Liver (tissue), 9 donors: ENCODE data around the gene SPAG16. TPM values are rescaled to one million over a fixed set of nuclear protein-coding genes. Genes with fewer than 3 reads are reported as not detected.
A peak's percentile ranks its signal among the peaks of the same experiment; 100 is the strongest.

ENCODE experiments used
- DNase-seq: peaks from one replicate; pipeline ENCODE4 v3.0.0-alpha.2; 2017; ENCODE audit warnings: low spot score
- H3K27ac ChIP-seq, 2 donors: one replicate each; pipeline ENCODE4 v1.7.0; 2013; ENCODE audit warnings: inconsistent platforms in 2 of 2, low read length in 2 of 2, control low read depth in 1 of 2, low read depth in 1 of 2, mild to moderate bottlenecking in 1 of 2
- H3K27me3 ChIP-seq, 4 donors: one replicate each; pipeline versions ENCODE4 v1.6.1 to v1.7.0; 2013; ENCODE audit warnings: low read length in 3 of 4, inconsistent platforms in 1 of 4, mild to moderate bottlenecking in 1 of 4, moderate library complexity in 1 of 4; ENCODE audit not compliant: control insufficient read depth in 4 of 4, insufficient read depth in 4 of 4
- H3K36me3 ChIP-seq, 4 donors: one replicate each; pipeline versions ENCODE4 v1.6.1 to v1.7.0; 2013; ENCODE audit warnings: low read length in 3 of 4, mild to moderate bottlenecking in 3 of 4, low read depth in 1 of 4, moderate library complexity in 1 of 4; ENCODE audit not compliant: control insufficient read depth in 4 of 4, insufficient read depth in 3 of 4
- H3K4me1 ChIP-seq, 4 donors: one replicate each; pipeline versions ENCODE4 v1.6.1 to v1.7.0; 2013; ENCODE audit warnings: low read length in 3 of 4, mild to moderate bottlenecking in 3 of 4, moderate library complexity in 1 of 4; ENCODE audit not compliant: control insufficient read depth in 4 of 4, insufficient read depth in 4 of 4
- H3K4me3 ChIP-seq, 3 donors: one replicate each; pipeline versions ENCODE4 v1.6.1 to v1.7.0; 2013; ENCODE audit warnings: low read length in 3 of 3, control low read depth in 1 of 3, low read depth in 1 of 3, mild to moderate bottlenecking in 1 of 3
- H3K9ac ChIP-seq, 2 donors: one replicate each; pipeline ENCODE4 v1.7.0; 2013; ENCODE audit warnings: low read length in 2 of 2, mild to moderate bottlenecking in 2 of 2, moderate library complexity in 2 of 2, control low read depth in 1 of 2, low read depth in 1 of 2
- H3K9me3 ChIP-seq, 4 donors: one replicate each; pipeline versions ENCODE4 v1.6.1 to v1.7.0; 2013; ENCODE audit warnings: low read length in 3 of 4; ENCODE audit not compliant: control insufficient read depth in 4 of 4
- EGR1 ChIP-seq, 2 donors: IDR thresholded peaks; 2 replicates each; pipeline ENCODE4 v1.6.1; 2016 to 2018; ENCODE audit warnings: antibody characterized with exemption in 2 of 2, low read depth in 2 of 2
- FOXA1 ChIP-seq: IDR thresholded peaks from 2 replicates; pipeline ENCODE4 v1.6.1; 2016; ENCODE audit warnings: antibody characterized with exemption
- FOXA2 ChIP-seq: IDR thresholded peaks from 2 replicates; pipeline ENCODE4 v1.6.1; 2016; ENCODE audit warnings: antibody characterized with exemption
- GABPA ChIP-seq, 2 donors: IDR thresholded peaks in 1 of 2; conservative IDR thresholded peaks in 1 of 2; 2 replicates each; pipeline ENCODE4 v1.6.1; 2016; ENCODE audit warnings: antibody characterized with exemption in 2 of 2, mild to moderate bottlenecking in 1 of 2, moderate library complexity in 1 of 2
- HNF4A ChIP-seq, 2 donors: conservative IDR thresholded peaks; 2 replicates each; pipeline ENCODE4 v1.6.1; 2016; ENCODE audit warnings: antibody characterized with exemption in 2 of 2, mild to moderate bottlenecking in 2 of 2
- HNF4G ChIP-seq: IDR thresholded peaks from 2 replicates; pipeline ENCODE4 v1.6.1; 2016; ENCODE audit warnings: antibody characterized with exemption
- JUND ChIP-seq, 2 donors: IDR thresholded peaks; 2 replicates each; pipeline ENCODE4 v1.6.1; 2016; ENCODE audit warnings: antibody characterized with exemption in 2 of 2
- NR2F2 ChIP-seq: IDR thresholded peaks from 2 replicates; pipeline ENCODE4 v1.6.1; 2016; ENCODE audit warnings: antibody characterized with exemption
- RAD21 ChIP-seq, 2 donors: IDR thresholded peaks; 2 replicates each; pipeline ENCODE4 v1.6.1; 2016; ENCODE audit warnings: antibody characterized with exemption in 2 of 2, mild to moderate bottlenecking in 2 of 2
- RXRA ChIP-seq, 2 donors: IDR thresholded peaks; 2 replicates each; pipeline ENCODE4 v1.6.1; 2017 to 2018; ENCODE audit warnings: antibody characterized with exemption in 2 of 2, mild to moderate bottlenecking in 1 of 2
- SP1 ChIP-seq: IDR thresholded peaks from 2 replicates; pipeline ENCODE4 v1.6.1; 2018; ENCODE audit warnings: antibody characterized with exemption, mild to moderate bottlenecking
- TAF1 ChIP-seq: conservative IDR thresholded peaks from 2 replicates; pipeline ENCODE4 v1.6.1; 2016; ENCODE audit warnings: antibody characterized with exemption, mild to moderate bottlenecking
- YY1 ChIP-seq: IDR thresholded peaks from 2 replicates; pipeline ENCODE4 v1.6.1; 2016; ENCODE audit warnings: antibody characterized with exemption, mild to moderate bottlenecking
- WGBS: extraction: QIAGEN DNeasy Blood & Tissue Kit; methylation state at CpG from one replicate; pipeline ENCODE4 v1.1.7; 2013; 5-methylcytosine and 5-hydroxymethylcytosine counted together
- polyA plus RNA-seq, 2 donors: library from polyadenylated mRNA; stranded (reverse) in 1 of 2; unstranded in 1 of 2; fragments of 200-250 nt in 1 of 2; fragments of >200 nt in 1 of 2; fragmentation: Nextera tagmentation in 1 of 2; extraction: Ambion mirVana in 1 of 2; gene quantifications; one replicate each; pipeline versions ENCODE4 v1.2.1 to v1.2.3, GENCODE V29; 2013 to 2015
- total RNA-seq, 2 donors: library from RNA; depleted of rRNA; stranded (reverse); fragments of >200 nt; gene quantifications; one replicate each; pipeline ENCODE4 v1.2.3, GENCODE V29; 2014
- TF ChIP-seq, protein P1 (sequence below): fragments of 150-350 bp; IDR thresholded peaks from 2 replicates; pipeline ENCODE4 v1.5.1; 2017; ENCODE audit warnings: improper control_type of control experiment, low read depth, low read length; ENCODE audit not compliant: missing input control
- TF ChIP-seq, protein P2 (sequence below): IDR thresholded peaks from 2 replicates; pipeline ENCODE4 v1.6.1; 2016; ENCODE audit warnings: antibody characterized with exemption, mild to moderate bottlenecking
- TF ChIP-seq, protein P3 (sequence below): IDR thresholded peaks from 2 replicates; pipeline ENCODE4 v1.6.1; 2016; ENCODE audit warnings: antibody characterized with exemption
- TF ChIP-seq, protein P4 (sequence below): IDR thresholded peaks from 2 replicates; pipeline ENCODE4 v1.6.1; 2016; ENCODE audit warnings: antibody characterized with exemption
- TF ChIP-seq, protein P5 (sequence below): IDR thresholded peaks from 2 replicates; pipeline ENCODE4 v1.6.1; 2016; ENCODE audit warnings: antibody characterized with exemption
- donor health status: healthy.
- donor health status: healthy.
- donor health status: healthy.
- donor health status: healthy.
- donor health status: healthy.

Gene SPAG16
- total and polyA plus RNA-seq, 4 donors = 6.4 to 12.7 (median 11.4) TPM

DNA sequence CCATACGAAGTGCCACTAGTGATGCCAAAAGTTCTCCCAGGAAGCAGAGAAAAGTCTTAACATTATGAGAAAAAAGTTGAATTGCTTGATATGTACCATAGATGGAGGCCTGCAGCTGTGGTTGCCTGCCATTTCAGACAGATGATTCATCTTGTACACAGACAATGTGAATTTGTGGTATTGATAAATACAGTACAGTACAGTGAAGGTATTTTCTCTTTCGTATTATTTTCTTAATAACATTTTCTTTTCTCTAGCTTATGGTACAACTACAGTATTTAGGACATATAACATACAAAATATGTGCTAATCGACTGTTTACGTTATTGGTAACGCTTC, 1093.0 kb downstream of the SPAG16 start:
- Histone ChIP-seq H3K36me3 (no peaks in the 10 kb centered on the region), H3K9ac (no peak overlapping the region), H3K27ac (no peak overlapping the region), H3K9me3 (no peaks in the 10 kb centered on the region), H3K4me1 (no peaks in the 10 kb centered on the region), H3K4me3 (no peak overlapping the region), H3K27me3 (peaks cover 0 to 16% (median 2%) of the 10 kb centered on the region in 4 donors)
- DNase-seq = no peak
- TF ChIP-seq HNF4G (no peak), JUND (IDR thresholded peaks at IDR 0.05) (no peak)
- TF ChIP-seq, protein P1, sequence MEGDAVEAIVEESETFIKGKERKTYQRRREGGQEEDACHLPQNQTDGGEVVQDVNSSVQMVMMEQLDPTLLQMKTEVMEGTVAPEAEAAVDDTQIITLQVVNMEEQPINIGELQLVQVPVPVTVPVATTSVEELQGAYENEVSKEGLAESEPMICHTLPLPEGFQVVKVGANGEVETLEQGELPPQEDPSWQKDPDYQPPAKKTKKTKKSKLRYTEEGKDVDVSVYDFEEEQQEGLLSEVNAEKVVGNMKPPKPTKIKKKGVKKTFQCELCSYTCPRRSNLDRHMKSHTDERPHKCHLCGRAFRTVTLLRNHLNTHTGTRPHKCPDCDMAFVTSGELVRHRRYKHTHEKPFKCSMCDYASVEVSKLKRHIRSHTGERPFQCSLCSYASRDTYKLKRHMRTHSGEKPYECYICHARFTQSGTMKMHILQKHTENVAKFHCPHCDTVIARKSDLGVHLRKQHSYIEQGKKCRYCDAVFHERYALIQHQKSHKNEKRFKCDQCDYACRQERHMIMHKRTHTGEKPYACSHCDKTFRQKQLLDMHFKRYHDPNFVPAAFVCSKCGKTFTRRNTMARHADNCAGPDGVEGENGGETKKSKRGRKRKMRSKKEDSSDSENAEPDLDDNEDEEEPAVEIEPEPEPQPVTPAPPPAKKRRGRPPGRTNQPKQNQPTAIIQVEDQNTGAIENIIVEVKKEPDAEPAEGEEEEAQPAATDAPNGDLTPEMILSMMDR = no peak
- WGBS = 87% methylated on average over 5 of the region's 5 CpGs

DNA sequence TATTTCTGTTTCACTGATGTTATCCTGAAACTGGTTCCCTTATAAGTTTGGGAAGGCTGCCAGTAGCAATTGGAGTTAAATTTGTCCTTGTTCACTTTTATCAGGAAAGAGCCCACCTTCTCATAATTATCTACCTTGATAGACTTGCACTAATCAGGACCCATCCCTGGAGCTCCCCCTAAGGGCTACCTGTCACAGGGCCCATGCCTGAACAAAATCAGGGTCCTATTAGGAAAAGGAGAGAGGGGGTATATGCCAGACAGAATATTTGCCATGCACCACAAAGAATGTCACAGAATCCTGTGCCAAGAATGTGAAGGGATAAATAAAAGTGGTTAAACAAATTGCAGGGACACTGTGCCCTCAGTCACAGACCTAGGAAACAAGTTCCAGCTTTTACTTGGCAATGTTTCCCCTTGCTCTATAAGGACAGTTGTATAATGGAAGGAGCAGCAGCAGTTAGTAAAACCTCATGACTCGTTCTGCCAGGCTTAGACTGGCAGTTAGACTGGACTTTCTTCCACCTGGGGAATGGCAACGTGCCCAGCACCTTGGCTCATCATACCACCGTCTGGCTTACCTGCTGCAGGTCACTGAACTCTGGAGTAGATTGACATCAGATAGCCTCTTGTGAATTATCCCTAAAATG, 1094.3 kb downstream of the SPAG16 start:
- no peak overlapping the region for H3K27ac ChIP-seq
- H3K9me3 ChIP-seq = no peaks in the 10 kb centered on the region
- H3K9ac ChIP-seq = no peak overlapping the region
- no peaks in the 10 kb centered on the region for H3K36me3 ChIP-seq
- 26% methylated on average over 3 of the region's 3 CpGs for WGBS
- no peak for DNase-seq
- no peak overlapping the region for H3K4me3 ChIP-seq
- H3K27me3 ChIP-seq = peaks cover 0 to 14% (median 2%) of the 10 kb centered on the region in 4 donors
- TF ChIP-seq RXRA (IDR thresholded peaks at IDR 0.05) (peak; percentile 34 to 65), TAF1 (no peak), HNF4G (no peak), JUND (IDR thresholded peaks at IDR 0.05) (no peak), FOXA2 (no peak), EGR1 (IDR thresholded peaks at IDR 0.05; ENCODE audit: low read depth in 2 of 2) (no peak), YY1 (no peak), FOXA1 (no peak), GABPA (IDR thresholded peaks at IDR 0.05 in 1 of 2, conservative IDR thresholded peaks at IDR 0.05 in 1 of 2) (no peak), RAD21 (IDR thresholded peaks at IDR 0.05) (peak in 1 of 2 donors; percentile 3), NR2F2 (no peak), HNF4A (conservative IDR thresholded peaks at IDR 0.05) (peak in 1 of 2 donors; percentile 23), SP1 (no peak)
- TF ChIP-seq, protein P2, sequence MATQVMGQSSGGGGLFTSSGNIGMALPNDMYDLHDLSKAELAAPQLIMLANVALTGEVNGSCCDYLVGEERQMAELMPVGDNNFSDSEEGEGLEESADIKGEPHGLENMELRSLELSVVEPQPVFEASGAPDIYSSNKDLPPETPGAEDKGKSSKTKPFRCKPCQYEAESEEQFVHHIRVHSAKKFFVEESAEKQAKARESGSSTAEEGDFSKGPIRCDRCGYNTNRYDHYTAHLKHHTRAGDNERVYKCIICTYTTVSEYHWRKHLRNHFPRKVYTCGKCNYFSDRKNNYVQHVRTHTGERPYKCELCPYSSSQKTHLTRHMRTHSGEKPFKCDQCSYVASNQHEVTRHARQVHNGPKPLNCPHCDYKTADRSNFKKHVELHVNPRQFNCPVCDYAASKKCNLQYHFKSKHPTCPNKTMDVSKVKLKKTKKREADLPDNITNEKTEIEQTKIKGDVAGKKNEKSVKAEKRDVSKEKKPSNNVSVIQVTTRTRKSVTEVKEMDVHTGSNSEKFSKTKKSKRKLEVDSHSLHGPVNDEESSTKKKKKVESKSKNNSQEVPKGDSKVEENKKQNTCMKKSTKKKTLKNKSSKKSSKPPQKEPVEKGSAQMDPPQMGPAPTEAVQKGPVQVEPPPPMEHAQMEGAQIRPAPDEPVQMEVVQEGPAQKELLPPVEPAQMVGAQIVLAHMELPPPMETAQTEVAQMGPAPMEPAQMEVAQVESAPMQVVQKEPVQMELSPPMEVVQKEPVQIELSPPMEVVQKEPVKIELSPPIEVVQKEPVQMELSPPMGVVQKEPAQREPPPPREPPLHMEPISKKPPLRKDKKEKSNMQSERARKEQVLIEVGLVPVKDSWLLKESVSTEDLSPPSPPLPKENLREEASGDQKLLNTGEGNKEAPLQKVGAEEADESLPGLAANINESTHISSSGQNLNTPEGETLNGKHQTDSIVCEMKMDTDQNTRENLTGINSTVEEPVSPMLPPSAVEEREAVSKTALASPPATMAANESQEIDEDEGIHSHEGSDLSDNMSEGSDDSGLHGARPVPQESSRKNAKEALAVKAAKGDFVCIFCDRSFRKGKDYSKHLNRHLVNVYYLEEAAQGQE = no peak
- TF ChIP-seq, protein P3, sequence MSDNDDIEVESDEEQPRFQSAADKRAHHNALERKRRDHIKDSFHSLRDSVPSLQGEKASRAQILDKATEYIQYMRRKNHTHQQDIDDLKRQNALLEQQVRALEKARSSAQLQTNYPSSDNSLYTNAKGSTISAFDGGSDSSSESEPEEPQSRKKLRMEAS = no peak
- TF ChIP-seq, protein P4, sequence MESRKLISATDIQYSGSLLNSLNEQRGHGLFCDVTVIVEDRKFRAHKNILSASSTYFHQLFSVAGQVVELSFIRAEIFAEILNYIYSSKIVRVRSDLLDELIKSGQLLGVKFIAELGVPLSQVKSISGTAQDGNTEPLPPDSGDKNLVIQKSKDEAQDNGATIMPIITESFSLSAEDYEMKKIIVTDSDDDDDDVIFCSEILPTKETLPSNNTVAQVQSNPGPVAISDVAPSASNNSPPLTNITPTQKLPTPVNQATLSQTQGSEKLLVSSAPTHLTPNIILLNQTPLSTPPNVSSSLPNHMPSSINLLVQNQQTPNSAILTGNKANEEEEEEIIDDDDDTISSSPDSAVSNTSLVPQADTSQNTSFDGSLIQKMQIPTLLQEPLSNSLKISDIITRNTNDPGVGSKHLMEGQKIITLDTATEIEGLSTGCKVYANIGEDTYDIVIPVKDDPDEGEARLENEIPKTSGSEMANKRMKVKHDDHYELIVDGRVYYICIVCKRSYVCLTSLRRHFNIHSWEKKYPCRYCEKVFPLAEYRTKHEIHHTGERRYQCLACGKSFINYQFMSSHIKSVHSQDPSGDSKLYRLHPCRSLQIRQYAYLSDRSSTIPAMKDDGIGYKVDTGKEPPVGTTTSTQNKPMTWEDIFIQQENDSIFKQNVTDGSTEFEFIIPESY = no peak
- TF ChIP-seq, protein P5, sequence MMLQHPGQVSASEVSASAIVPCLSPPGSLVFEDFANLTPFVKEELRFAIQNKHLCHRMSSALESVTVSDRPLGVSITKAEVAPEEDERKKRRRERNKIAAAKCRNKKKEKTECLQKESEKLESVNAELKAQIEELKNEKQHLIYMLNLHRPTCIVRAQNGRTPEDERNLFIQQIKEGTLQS = no peak
- TF ChIP-seq, protein P1 = no peak
- no peaks in the 10 kb centered on the region for H3K4me1 ChIP-seq
